GM12865 (cell line): ENCODE data around the gene PGAP3.

Experiments used
- DNase-seq: peaks from one replicate; pipeline ENCODE4 v3.0.0; 2010; ENCODE audit warnings: low read depth
- H3K4me3 ChIP-seq: 2 replicates; pipeline ENCODE4 v1.5.1; 2011; ENCODE audit warnings: mild to moderate bottlenecking, low read depth, low read length, control low read depth
- TF ChIP-seq, protein P1 (sequence below): IDR thresholded peaks from 2 replicates; pipeline ENCODE4 v1.5.1; 2011; ENCODE audit warnings: low read length, control low read depth, low read depth, inconsistent platforms; ENCODE audit not compliant: insufficient read depth; ENCODE audit errors: missing control alignments

The PGAP3 gene

GRCh38 chr17:39674179-39674578 is 13.7 kb downstream of the PGAP3 start:
- no peak overlapping the region for H3K4me3 ChIP-seq
- TF ChIP-seq, protein P1, sequence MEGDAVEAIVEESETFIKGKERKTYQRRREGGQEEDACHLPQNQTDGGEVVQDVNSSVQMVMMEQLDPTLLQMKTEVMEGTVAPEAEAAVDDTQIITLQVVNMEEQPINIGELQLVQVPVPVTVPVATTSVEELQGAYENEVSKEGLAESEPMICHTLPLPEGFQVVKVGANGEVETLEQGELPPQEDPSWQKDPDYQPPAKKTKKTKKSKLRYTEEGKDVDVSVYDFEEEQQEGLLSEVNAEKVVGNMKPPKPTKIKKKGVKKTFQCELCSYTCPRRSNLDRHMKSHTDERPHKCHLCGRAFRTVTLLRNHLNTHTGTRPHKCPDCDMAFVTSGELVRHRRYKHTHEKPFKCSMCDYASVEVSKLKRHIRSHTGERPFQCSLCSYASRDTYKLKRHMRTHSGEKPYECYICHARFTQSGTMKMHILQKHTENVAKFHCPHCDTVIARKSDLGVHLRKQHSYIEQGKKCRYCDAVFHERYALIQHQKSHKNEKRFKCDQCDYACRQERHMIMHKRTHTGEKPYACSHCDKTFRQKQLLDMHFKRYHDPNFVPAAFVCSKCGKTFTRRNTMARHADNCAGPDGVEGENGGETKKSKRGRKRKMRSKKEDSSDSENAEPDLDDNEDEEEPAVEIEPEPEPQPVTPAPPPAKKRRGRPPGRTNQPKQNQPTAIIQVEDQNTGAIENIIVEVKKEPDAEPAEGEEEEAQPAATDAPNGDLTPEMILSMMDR, result no peak
- no peak for DNase-seq

GRCh38 chr17:39673335-39674081 is 14.3 kb downstream of the PGAP3 start:
- no peak for DNase-seq
- no peak overlapping the region for H3K4me3 ChIP-seq
- TF ChIP-seq, protein P1, result no peak

DNA sequence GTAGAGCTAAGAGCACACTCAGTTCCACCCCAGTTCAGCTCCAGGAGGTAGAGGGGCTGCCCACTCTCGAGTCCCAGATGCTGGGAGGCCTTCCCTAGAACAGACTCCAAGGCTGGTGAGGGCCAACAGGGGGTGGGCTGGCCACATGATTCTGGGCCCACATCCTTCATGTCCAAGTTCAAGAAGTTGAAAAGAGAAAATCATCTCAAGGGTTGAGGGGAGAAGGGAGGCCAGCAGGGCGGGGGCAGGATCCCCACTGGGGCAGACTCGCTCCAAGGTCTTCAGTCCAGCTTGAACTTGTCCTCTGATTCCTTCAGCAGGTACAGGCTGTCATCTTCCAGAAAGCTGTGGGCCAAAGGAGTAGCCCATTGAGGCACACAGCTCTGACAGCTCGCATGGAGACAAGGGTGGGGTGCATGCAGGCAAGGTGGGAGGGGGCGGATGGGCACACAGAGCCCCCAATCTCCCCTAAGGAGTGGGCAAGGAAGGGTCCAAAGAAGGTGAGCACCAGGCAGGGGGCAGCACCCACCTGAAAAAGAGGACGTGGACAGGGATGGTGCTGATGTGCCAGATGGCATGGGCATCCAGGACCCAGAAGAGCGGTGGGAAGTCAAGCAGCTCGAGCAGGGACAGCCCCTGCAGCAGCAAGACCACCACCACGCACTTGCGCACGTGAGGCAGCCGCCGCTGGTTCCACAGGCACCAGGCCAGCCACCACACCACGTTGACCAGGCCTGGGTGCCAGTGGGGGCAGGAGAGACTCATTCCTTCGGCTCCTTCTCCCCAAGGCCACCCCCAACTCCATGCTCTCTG is 15.1 kb downstream of the PGAP3 start:
- H3K4me3 ChIP-seq, result no peak overlapping the region
- TF ChIP-seq, protein P1, result no peak
- no peak for DNase-seq

- peak; percentile 22 for DNase-seq
- H3K4me3 ChIP-seq, result no peak overlapping the region
- TF ChIP-seq, protein P1, result peak; percentile 37
Observed at GRCh38 chr17:39671651-39672521, 16.0 kb downstream of the PGAP3 start.

DNA sequence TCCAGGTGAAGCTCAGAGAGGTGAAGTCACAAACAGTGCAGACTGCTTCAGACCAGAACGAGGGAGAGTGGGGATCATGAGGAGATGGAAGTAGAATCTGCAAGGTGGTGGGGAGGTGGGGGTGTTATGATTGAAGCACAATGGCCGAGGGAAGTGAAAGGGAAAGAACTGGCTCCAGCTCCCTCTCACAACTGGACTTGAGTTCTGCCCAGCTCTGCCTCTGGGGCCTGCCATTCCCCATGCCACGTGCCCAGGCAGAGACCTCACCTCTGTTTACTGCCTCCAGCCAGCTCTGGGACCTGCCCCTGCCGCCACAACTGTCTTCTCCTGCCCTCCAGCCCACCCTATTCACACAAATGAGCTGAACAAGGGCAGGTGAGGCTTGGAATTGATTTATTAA is 17.1 kb downstream of the PGAP3 start:
- DNase-seq, result no peak
- TF ChIP-seq, protein P1, result no peak
- no peak overlapping the region for H3K4me3 ChIP-seq

DNA sequence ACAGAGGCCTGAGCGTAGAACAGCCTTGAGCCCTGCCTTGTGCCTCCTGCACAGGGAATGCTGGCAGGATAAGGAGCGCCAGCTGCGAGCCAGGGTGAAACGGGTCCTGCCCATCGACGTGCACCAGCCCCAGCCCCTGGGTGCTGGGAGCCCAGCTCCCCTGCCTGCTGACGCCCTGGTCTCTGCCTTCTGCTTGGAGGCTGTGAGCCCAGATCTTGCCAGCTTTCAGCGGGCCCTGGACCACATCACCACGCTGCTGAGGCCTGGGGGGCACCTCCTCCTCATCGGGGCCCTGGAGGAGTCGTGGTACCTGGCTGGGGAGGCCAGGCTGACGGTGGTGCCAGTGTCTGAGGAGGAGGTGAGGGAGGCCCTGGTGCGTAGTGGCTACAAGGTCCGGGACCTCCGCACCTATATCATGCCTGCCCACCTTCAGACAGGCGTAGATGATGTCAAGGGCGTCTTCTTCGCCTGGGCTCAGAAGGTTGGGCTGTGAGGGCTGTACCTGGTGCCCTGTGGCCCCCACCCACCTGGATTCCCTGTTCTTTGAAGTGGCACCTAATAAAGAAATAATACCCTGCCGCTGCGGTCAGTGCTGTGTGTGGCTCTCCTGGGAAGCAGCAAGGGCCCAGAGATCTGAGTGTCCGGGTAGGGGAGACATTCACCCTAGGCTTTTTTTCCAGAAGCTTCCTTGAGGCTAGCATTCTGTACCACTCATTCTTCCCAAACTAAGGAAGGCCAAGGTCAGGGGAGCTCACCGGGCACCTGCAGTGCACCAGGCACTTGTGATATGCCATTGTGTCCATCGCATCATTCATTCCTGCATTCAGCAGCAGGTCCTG is 17.7 kb downstream of the PGAP3 start:
- DNase-seq, result no peak
- TF ChIP-seq, protein P1, result no peak
- H3K4me3 ChIP-seq, result no peak overlapping the region
